B cell (primary cell): ENCODE measurements around the gene FFAR2.

Experiments
- CTCF ChIP-seq: fragments of 200-600 bp; IDR thresholded peaks from one replicate; pipeline ENCODE4 v1.8.0; 2022; ENCODE audit warnings: antibody characterized with exemption, mild to moderate bottlenecking
- EZH2 ChIP-seq: IDR thresholded peaks from 2 replicates; pipeline ENCODE4 v1.6.1; 2012; ENCODE audit warnings: borderline replicate concordance, low read depth, mild to moderate bottlenecking, moderate library complexity, low read length; ENCODE audit not compliant: insufficient read depth, poor library complexity, severe bottlenecking

- TF ChIP-seq CTCF (no peak), EZH2 (no peak)
Measured at GRCh38 chr19:35439921-35440320, 8.1 kb upstream of the FFAR2 start.
